Body of pancreas (tissue), 4 donors: ENCODE data around the gene OGFOD3. TPM values are rescaled to one million over a fixed set of nuclear protein-coding genes. Genes with fewer than 3 reads are reported as not detected.
"Not testable (repeated sequence)": the region's sequence is repeated elsewhere in the genome, so short reads cannot be mapped to it uniquely, and the experiment has no call there.

Source experiments
- ATAC-seq: fragments of 150-250 bp; one replicate; pipeline ENCODE4 v1.9.1; 2016
- DNase-seq, 4 donors: peaks; one replicate each; pipeline ENCODE4 v3.0.0-alpha.2; 2019
- H3K27ac ChIP-seq, 4 donors: fragments of 200-600 bp; sonication (generic); 1 replicate in 3 of 4; 2 replicates in 1 of 4; pipeline versions ENCODE4 v1.5.1 to v1.6.1; 2016 to 2019; ENCODE audit warnings: mild to moderate bottlenecking in 1 of 4, mixed read lengths in 1 of 4, moderate library complexity in 1 of 4
- H3K27me3 ChIP-seq, 2 donors: fragments of 200-600 bp; sonication (generic); one replicate each; pipeline ENCODE4 v1.6.0; 2016; ENCODE audit warnings: mild to moderate bottlenecking in 1 of 2
- H3K36me3 ChIP-seq, 2 donors: fragments of 200-600 bp; sonication (generic); replicated peaks in 1 of 2; 2 replicates each; pipeline ENCODE4 v1.5.1; 2016; ENCODE audit warnings: low read depth in 2 of 2; ENCODE audit not compliant: insufficient read depth in 1 of 2
- H3K4me1 ChIP-seq: fragments of 200-600 bp; sonication (generic); one replicate; pipeline ENCODE4 v1.6.0; 2016
- H3K4me3 ChIP-seq, 2 donors: fragments of 200-600 bp; sonication (generic); 1 replicate in 1 of 2; 2 replicates in 1 of 2; pipeline ENCODE4 v1.5.1; 2016 to 2019
- H3K9me3 ChIP-seq, 3 donors: fragments of 200-600 bp; sonication (generic); 1 replicate in 2 of 3; 2 replicates in 1 of 3; pipeline ENCODE4 v1.5.1; 2016
- CTCF ChIP-seq, 7 experiments: fragments of 450-650 bp in 4 of 7; fragments of 200-600 bp in 3 of 7; sonication (generic) in 3 of 7; IDR thresholded peaks; one replicate each; pipeline ENCODE4 v1.5.1; 2016 to 2019; ENCODE audit warnings: antibody characterized with exemption in 7 of 7
- POLR2A ChIP-seq, 3 donors: fragments of 450-650 bp; IDR thresholded peaks; one replicate each; pipeline ENCODE4 v1.6.1; 2016; ENCODE audit warnings: antibody characterized with exemption in 3 of 3, mild to moderate bottlenecking in 2 of 3
- WGBS, 2 donors: methylation state at CpG; one replicate each; pipeline ENCODE4 v1.1.5; 2017; 5-methylcytosine and 5-hydroxymethylcytosine counted together
- intact Hi-C: fragments of 100-400 bp; cut with DNase I; formaldehyde crosslinking; loops from one replicate; pipeline ENCODE4 v1.15.1; 2023
- total RNA-seq, 2 donors: library from RNA; depleted of rRNA; stranded (reverse); fragments of >200 nt; gene quantifications; one replicate each; pipeline ENCODE4 v1.1.0, GENCODE V29; 2016

Gene OGFOD3
- total RNA-seq, 2 donors from 2014 or later = 16.8 to 40.0 TPM

- peaks cover 1% of the 10 kb centered on the region for H3K4me1 ChIP-seq
- intact Hi-C loops = loop anchor here (5.0 kb wide), 2 partner anchors 207 to 427 kb away; no protein-coding TSS in a partner anchor
- no peak overlapping the region for H3K27ac ChIP-seq
- 71 to 74% methylated on average over 6 to 28 of the region's 28 CpGs for WGBS, 2 donors
- no peak overlapping the region for H3K4me3 ChIP-seq
- no peaks in the 10 kb centered on the region for H3K36me3 ChIP-seq
- no peaks in the 10 kb centered on the region for H3K9me3 ChIP-seq
- H3K27me3 ChIP-seq = no peaks in the 10 kb centered on the region
- ATAC-seq (no peak), DNase-seq (peak in 1 of 4 donors; percentile 12)
- no peak for TF ChIP-seq CTCF (IDR thresholded peaks at IDR 0.05)
- no peak for TF ChIP-seq POLR2A (IDR thresholded peaks at IDR 0.05)
These were observed 68.0 kb downstream of the OGFOD3 start for GRCh38 chr17:82350182-82351030.

- ATAC-seq (no peak), DNase-seq (no peak)
- WGBS, 2 donors = 52 to 60% methylated on average over 10 to 11 of the region's 11 CpGs
- Histone ChIP-seq H3K36me3 (no peaks in the 10 kb centered on the region), H3K27me3 (no peaks in the 10 kb centered on the region), H3K27ac (no peak overlapping the region), H3K9me3 (no peaks in the 10 kb centered on the region), H3K4me1 (no peaks in the 10 kb centered on the region), H3K4me3 (no peak overlapping the region)
- TF ChIP-seq POLR2A (IDR thresholded peaks at IDR 0.05) = no peak
- no peak for TF ChIP-seq CTCF (IDR thresholded peaks at IDR 0.05)
- intact Hi-C loops = loop anchor here (5.0 kb wide), 1 partner anchor 63 kb away; no protein-coding TSS in a partner anchor
These were observed 69.1 kb downstream of the OGFOD3 start for GRCh38 chr17:82349287-82349701.

- H3K9me3 ChIP-seq = no peaks in the 10 kb centered on the region
- no peak overlapping the region for H3K27ac ChIP-seq
- no peaks in the 10 kb centered on the region for H3K27me3 ChIP-seq
- 63 to 65% methylated on average over 11 of the region's 11 CpGs for WGBS, 2 donors
- H3K4me3 ChIP-seq = no peak overlapping the region
- ATAC-seq (no peak), DNase-seq (no peak)
- TF ChIP-seq POLR2A (IDR thresholded peaks at IDR 0.05) (no peak), CTCF (IDR thresholded peaks at IDR 0.05) (no peak)
- H3K4me1 ChIP-seq = no peaks in the 10 kb centered on the region
- intact Hi-C loops = loop anchor here (5.0 kb wide), 1 partner anchor 63 kb away; no protein-coding TSS in a partner anchor
- no peaks in the 10 kb centered on the region for H3K36me3 ChIP-seq
These were observed 69.5 kb downstream of the OGFOD3 start for GRCh38 chr17:82348866-82349265.

- Histone ChIP-seq H3K27me3 (no peaks in the 10 kb centered on the region), H3K4me1 (no peaks in the 10 kb centered on the region), H3K27ac (no peak overlapping the region), H3K9me3 (no peaks in the 10 kb centered on the region), H3K36me3 (no peaks in the 10 kb centered on the region), H3K4me3 (no peak overlapping the region)
- WGBS, 2 donors = 46 to 48% methylated on average over 9 of the region's 9 CpGs
- ATAC-seq (no peak), DNase-seq (no peak)
- TF ChIP-seq POLR2A (IDR thresholded peaks at IDR 0.05) (no peak), CTCF (IDR thresholded peaks at IDR 0.05) (no peak)
- intact Hi-C loops = loop anchor here (5.0 kb wide), 1 partner anchor 64 kb away; no protein-coding TSS in a partner anchor
These were observed 70.0 kb downstream of the OGFOD3 start for GRCh38 chr17:82348434-82348833.

- intact Hi-C loops = loop anchor here (5.0 kb wide), 1 partner anchor 64 kb away; no protein-coding TSS in a partner anchor
- H3K4me3 ChIP-seq, H3K9me3 ChIP-seq, H3K27ac ChIP-seq, H3K4me1 ChIP-seq, H3K36me3 ChIP-seq, DNase-seq, H3K27me3 ChIP-seq, ATAC-seq: not testable (repeated sequence)
- 80 to 87% methylated on average over 10 to 11 of the region's 11 CpGs for WGBS, 2 donors
These were observed 70.4 kb downstream of the OGFOD3 start for GRCh38 chr17:82347994-82348393.
